Left kidney (tissue), 2 donors: ENCODE data around the gene MYT1. TPM values are rescaled to one million over a fixed set of nuclear protein-coding genes. Genes with fewer than 3 reads are reported as not detected.

Source experiments
- DNase-seq: peaks from one replicate; pipeline ENCODE4 v3.0.0-alpha.2; 2013
- polyA plus RNA-seq: library from polyadenylated mRNA; unstranded; fragments of 120-200 nt; gene quantifications from one replicate; pipeline ENCODE4 v1.2.1, GENCODE V29; 2013; ENCODE audit not compliant: insufficient read length

MYT1 gene
- polyA plus RNA-seq, 1 donor = 0.33 TPM

- no peak for DNase-seq
Measured at GRCh38 chr20:64245746-64246595, 81.7 kb downstream of the MYT1 start.

GRCh38 chr20:64246616-64247306 lies 82.5 kb downstream of the MYT1 start:
- DNase-seq = no peak

- no peak for DNase-seq
Measured at GRCh38 chr20:64247307-64247618, 83.0 kb downstream of the MYT1 start.

GRCh38 chr20:64247970-64248841 lies 84.0 kb downstream of the MYT1 start:
- DNase-seq = no peak

GRCh38 chr20:64250027-64250426 lies 85.8 kb downstream of the MYT1 start:
- no peak for DNase-seq

GRCh38 chr20:64253000-64253383 lies 88.7 kb downstream of the MYT1 start:
- DNase-seq = no peak

GRCh38 chr20:64253443-64253842 lies 89.2 kb downstream of the MYT1 start:
- DNase-seq = no peak

- no peak for DNase-seq
Measured at GRCh38 chr20:64254156-64254555, 89.9 kb downstream of the MYT1 start.

- DNase-seq = no peak
Measured at GRCh38 chr20:64254571-64255360, 90.5 kb downstream of the MYT1 start.

GRCh38 chr20:64255361-64256281 lies 91.4 kb downstream of the MYT1 start, which contains the start of gene PCMTD2:
PCMTD2 (plus strand) TSS chr20:64255748; CDS start chr20:64259966, 4,218 bp downstream.
- DNase-seq = peak; percentile 88

GRCh38 chr20:64256282-64256935 lies 92.2 kb downstream of the MYT1 start:
- no peak for DNase-seq

GRCh38 chr20:64257107-64257757 lies 93.0 kb downstream of the MYT1 start:
- no peak for DNase-seq

- DNase-seq = no peak
Measured at GRCh38 chr20:64258071-64258823, 94.0 kb downstream of the MYT1 start.

- no peak for DNase-seq
Measured at GRCh38 chr20:64260239-64260638, 96.0 kb downstream of the MYT1 start.

GRCh38 chr20:64261138-64261537 lies 96.9 kb downstream of the MYT1 start:
- DNase-seq = peak; percentile 61

- DNase-seq = no peak
Measured at GRCh38 chr20:64264091-64264490, 99.8 kb downstream of the MYT1 start.

- DNase-seq = no peak
Measured at GRCh38 chr20:64265201-64265600, 100.9 kb downstream of the MYT1 start.

- no peak for DNase-seq
Measured at GRCh38 chr20:64266988-64267387, 102.7 kb downstream of the MYT1 start.

GRCh38 chr20:64268174-64268573 lies 103.9 kb downstream of the MYT1 start:
- DNase-seq = no peak
